Upper lobe of right lung (tissue), 1 donor: ENCODE results near the gene PC. TPM values are rescaled to one million over a fixed set of nuclear protein-coding genes. Genes with fewer than 3 reads are reported as not detected.

ENCODE experiments used
- ATAC-seq: fragments of 200-7000 bp; cut with Tn5 transposase; one replicate; pipeline ENCODE4 v1.9.1; 2020; ENCODE audit warnings: mild to moderate bottlenecking, moderate library complexity
- DNase-seq: peaks from one replicate; pipeline ENCODE4 v3.0.0-alpha.2; 2020
- H3K27ac ChIP-seq: fragments of 200-600 bp; one replicate; pipeline ENCODE4 v1.8.0; 2022
- H3K27me3 ChIP-seq: fragments of 200-600 bp; one replicate; pipeline ENCODE4 v1.8.0; 2022; ENCODE audit warnings: mild to moderate bottlenecking
- H3K36me3 ChIP-seq: fragments of 200-600 bp; one replicate; pipeline ENCODE4 v1.8.0; 2022
- H3K4me1 ChIP-seq: fragments of 200-600 bp; one replicate; pipeline ENCODE4 v1.8.0; 2022
- H3K4me3 ChIP-seq: fragments of 200-600 bp; one replicate; pipeline ENCODE4 v1.8.0; 2022; ENCODE audit warnings: mild to moderate bottlenecking
- H3K9me3 ChIP-seq: fragments of 200-600 bp; one replicate; pipeline ENCODE4 v1.8.0; 2022
- CTCF ChIP-seq: fragments of 200-600 bp; IDR thresholded peaks from one replicate; pipeline ENCODE4 v1.8.0; 2022; ENCODE audit warnings: antibody characterized with exemption
- intact Hi-C: fragments of 100-400 bp; cut with DNase I; formaldehyde crosslinking; loops from one replicate; pipeline ENCODE4 v1.11.0; 2022
- total RNA-seq: library from RNA; stranded (reverse); fragmentation: NEBNext Ultra II Directional; extraction: Animal tissue kit (Norgen Biotek cat#: 25700); gene quantifications from one replicate; pipeline ENCODE4 v1.2.1, GENCODE V29; 2021
- donor health status: DM: no; HTN: yes; CAD: no; lungs with severe emphysema.

Gene PC
- total RNA-seq, 1 donor from 2014 or later, result 12.7 TPM

DNA sequence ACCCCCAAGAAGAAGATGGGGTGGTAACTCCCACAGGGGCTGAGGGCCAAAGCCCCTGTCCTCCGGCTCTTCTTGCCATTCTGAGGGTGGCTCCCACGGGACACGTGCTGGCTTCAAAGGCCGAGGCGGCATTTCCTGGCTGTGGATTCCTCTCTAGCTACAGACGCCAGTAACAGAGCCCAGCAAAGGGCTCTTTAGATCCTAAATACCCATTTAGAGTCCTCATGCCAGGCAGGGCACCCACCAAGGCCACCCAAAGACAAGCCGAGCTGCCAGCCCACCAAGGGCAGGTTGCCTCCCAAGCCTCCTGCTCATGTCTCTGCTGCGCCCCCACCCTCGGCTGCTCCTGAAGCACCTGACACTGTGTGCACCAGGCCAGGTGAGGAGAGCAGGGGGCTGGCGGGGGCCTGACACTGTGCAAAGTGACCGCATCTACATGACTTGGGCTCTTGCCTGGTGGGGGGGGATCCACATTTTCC lies 95.6 kb downstream of the PC start:
- intact Hi-C loops, result no loop called here
- H3K27me3 ChIP-seq, result no peaks in the 10 kb centered on the region
- H3K27ac ChIP-seq, result no peak overlapping the region
- ATAC-seq (no peak), DNase-seq (no peak)
- H3K9me3 ChIP-seq, result no peaks in the 10 kb centered on the region
- H3K4me3 ChIP-seq, result no peak overlapping the region
- no peaks in the 10 kb centered on the region for H3K4me1 ChIP-seq
- no peak for TF ChIP-seq CTCF
- H3K36me3 ChIP-seq, result no peaks in the 10 kb centered on the region

GRCh38 chr11:66861774-66862558 lies 96.2 kb downstream of the PC start:
- DNase-seq, result no peak
- Histone ChIP-seq H3K9me3 (no peaks in the 10 kb centered on the region), H3K4me1 (no peaks in the 10 kb centered on the region), H3K27me3 (no peaks in the 10 kb centered on the region), H3K4me3 (no peak overlapping the region), H3K27ac (no peak overlapping the region), H3K36me3 (no peaks in the 10 kb centered on the region)
- ATAC-seq, result no peak
- TF ChIP-seq CTCF, result no peak
- intact Hi-C loops, result no loop called here

DNA sequence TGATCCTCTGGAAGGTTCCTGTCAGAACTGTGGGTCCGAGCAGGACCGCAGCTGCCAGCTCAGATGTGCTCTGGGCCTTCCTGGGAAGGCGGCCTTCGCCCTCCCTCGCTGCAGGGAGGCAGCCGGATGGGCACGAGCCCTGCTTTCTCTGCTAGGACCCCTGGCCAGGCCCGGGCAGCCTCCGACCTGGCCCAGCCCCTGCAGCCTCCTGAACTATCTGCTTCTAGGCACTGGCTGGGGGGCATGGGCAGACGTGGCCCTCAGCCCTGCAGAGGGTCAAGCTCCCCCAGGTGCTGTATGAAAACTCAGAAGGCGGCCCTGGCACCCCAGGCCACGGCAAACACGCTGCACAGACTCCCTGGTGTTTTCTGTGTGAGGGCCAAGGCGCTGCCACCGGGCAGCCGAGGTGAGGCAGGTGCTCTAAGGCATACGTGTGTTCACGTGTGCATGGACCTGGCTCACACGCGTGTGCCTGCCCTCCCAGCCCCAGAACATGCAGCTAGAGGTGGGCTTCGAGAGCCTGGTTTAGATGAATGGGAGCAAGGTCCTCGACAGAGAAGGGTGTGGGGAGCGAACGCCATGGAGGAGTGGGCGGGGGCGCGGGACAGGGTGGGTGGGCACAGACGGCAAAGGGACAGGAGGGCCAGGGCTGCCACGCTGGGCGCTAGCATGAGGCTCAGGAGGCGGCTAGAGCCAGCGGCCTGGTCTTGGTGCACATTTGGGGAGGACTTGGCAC lies 97.0 kb downstream of the PC start:
- DNase-seq, result no peak
- intact Hi-C loops, result no loop called here
- no peaks in the 10 kb centered on the region for H3K27me3 ChIP-seq

GRCh38 chr11:66860449-66860831 lies 97.7 kb downstream of the PC start:
- no peak for DNase-seq
- no peak overlapping the region for H3K27ac ChIP-seq
- ATAC-seq, result no peak
- no peak for TF ChIP-seq CTCF
- no peaks in the 10 kb centered on the region for H3K36me3 ChIP-seq
- H3K27me3 ChIP-seq, result no peaks in the 10 kb centered on the region
- peaks cover 4% of the 10 kb centered on the region for H3K4me1 ChIP-seq
- H3K4me3 ChIP-seq, result no peak overlapping the region
- no peaks in the 10 kb centered on the region for H3K9me3 ChIP-seq
- intact Hi-C loops, result no loop called here

More for the DNA sequence above, 97.0 kb downstream of the PC start:
- no peak overlapping the region for H3K27ac ChIP-seq
- H3K4me3 ChIP-seq, result no peak overlapping the region
- no peaks in the 10 kb centered on the region for H3K36me3 ChIP-seq
- H3K9me3 ChIP-seq, result no peaks in the 10 kb centered on the region
- H3K4me1 ChIP-seq, result no peaks in the 10 kb centered on the region
- no peak for ATAC-seq
- no peak for TF ChIP-seq CTCF

DNA sequence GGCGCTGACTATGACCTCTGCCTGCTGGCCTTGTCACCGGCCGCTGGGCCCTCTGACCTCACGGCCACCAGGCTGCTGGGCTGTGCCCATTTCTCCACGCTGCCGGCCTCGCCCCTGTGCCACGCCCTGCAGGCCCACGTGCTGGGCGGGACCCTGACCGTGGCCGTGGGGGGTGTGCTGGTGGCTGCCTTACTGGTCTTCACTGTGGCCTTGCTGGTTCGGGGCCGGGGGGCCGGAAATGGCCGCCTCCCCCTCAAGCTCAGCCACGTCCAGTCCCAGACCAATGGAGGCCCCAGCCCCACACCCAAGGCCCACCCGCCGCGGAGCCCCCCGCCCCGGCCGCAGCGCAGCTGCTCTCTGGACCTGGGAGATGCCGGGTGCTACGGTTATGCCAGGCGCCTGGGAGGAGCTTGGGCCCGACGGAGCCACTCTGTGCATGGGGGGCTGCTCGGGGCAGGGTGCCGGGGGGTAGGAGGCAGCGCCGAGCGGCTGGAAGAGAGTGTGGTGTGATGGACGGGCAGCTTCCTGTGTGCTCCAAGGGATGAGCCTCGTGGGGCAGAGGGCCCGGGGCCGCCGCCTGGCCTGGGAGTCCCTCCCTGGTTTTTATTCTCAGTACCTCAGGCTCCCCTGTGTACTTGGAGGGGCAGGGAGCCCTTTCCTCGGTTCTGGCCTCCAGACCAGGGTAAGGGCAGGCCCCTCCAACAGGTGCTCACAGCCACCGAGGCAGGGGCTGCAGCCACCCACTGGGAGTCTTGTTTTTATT lies 98.3 kb downstream of the PC start:
- H3K27me3 ChIP-seq, result no peaks in the 10 kb centered on the region
- H3K27ac ChIP-seq, result no peak overlapping the region
- no peaks in the 10 kb centered on the region for H3K9me3 ChIP-seq
- intact Hi-C loops, result no loop called here
- H3K4me3 ChIP-seq, result no peak overlapping the region
- no peak for TF ChIP-seq CTCF
- peaks cover 6% of the 10 kb centered on the region for H3K4me1 ChIP-seq
- DNase-seq, result no peak
- ATAC-seq, result no peak
- no peaks in the 10 kb centered on the region for H3K36me3 ChIP-seq
